ENCODE data around the gene TNFSF10. TPM values are rescaled to one million over a fixed set of nuclear protein-coding genes. Genes with fewer than 3 reads are reported as not detected.

Gene TNFSF10
- total and polyA plus RNA-seq, 2 donors (not counting 1 experiment from before 2014, with no cell fraction given), result 16.4 to 21.0 TPM

DNA sequence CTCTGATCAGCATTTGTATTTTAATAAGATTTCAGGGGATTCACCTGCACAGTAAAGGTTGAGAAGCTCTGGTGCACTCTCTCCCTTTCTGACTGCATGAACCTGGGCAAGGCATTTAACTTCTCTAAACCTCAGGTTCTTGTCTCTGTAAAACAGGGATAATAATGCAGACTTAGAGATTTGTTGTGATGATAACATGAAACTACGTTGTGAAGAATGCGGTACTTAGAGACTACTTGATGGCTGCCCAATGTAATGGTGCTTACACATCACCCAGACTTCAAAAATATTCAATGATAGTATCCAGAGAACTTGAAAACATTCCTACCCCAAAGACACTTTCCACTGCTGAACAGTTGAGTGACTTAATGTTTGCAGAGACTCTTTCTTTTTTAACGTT, 19.8 kb upstream of the TNFSF10 start:
- Histone ChIP-seq H4K20me1 (ENCODE audit: control insufficient read depth, insufficient read depth, low read length, poor library complexity, severe bottlenecking) (no peaks in the 10 kb centered on the region), H3K9ac (ENCODE audit: low read length) (no peak overlapping the region), H3K36me3 (replicated peaks in 1 of 2; ENCODE audit: control extremely low read depth in 1 of 2, control insufficient read depth in 1 of 2, extremely low read depth in 1 of 2, insufficient read depth in 2 of 2, low read length in 1 of 2) (no peaks in the 10 kb centered on the region), H3K27me3 (replicated peaks in 1 of 4; ENCODE audit: control extremely low read depth in 1 of 4, control insufficient read depth in 3 of 4, insufficient read depth in 4 of 4, low read length in 3 of 4) (no peaks in the 10 kb centered on the region), H2AFZ (ENCODE audit: insufficient read depth, low read depth, low read length, poor library complexity, severe bottlenecking) (no peak overlapping the region), H3K4me3 (ENCODE audit: control extremely low read depth in 1 of 5, extremely low read depth in 1 of 5, insufficient read depth in 1 of 5, low read depth in 2 of 5, low read length in 4 of 5) (no peak overlapping the region), H3K9me3 (ENCODE audit: control extremely low read depth in 1 of 3, control insufficient read depth in 2 of 3, insufficient read depth in 1 of 3, low read length in 2 of 3) (no peaks in the 10 kb centered on the region), H3K79me2 (ENCODE audit: control insufficient read depth, insufficient read depth, low read length) (no peaks in the 10 kb centered on the region), H3K4me1 (ENCODE audit: control insufficient read depth in 2 of 2, insufficient read depth in 2 of 2, low read length in 2 of 2) (peaks cover 15 to 18% of the 10 kb centered on the region in 2 donors), H3K27ac (ENCODE audit: low read length in 2 of 2) (no peak overlapping the region), H3K4me2 (replicated peaks; ENCODE audit: low read depth, low read length, poor library complexity, severe bottlenecking) (no peak overlapping the region)
- Mint-ChIP-seq H3K4me3 (no peak overlapping the region), H3K27ac (no peak overlapping the region), H3K9me3 (ENCODE audit: insufficient read depth) (no peaks in the 10 kb centered on the region), H3K4me1 (peaks cover 22% of the 10 kb centered on the region), H3K27me3 (no peaks in the 10 kb centered on the region)
- DNase-seq (no peak), ATAC-seq (ENCODE audit: low read depth) (no peak)
- intact Hi-C loops (cut with micrococcal nuclease), result no loop called here
- WGBS (ENCODE audit: insufficient coverage), result no CpG with 5 or more reads among the region's 3 CpGs
- CTCF ChIA-PET, result no interaction called here
- POLR2A ChIA-PET, result no interaction called here
- TF ChIP-seq EZH2 (IDR thresholded peaks at IDR 0.05; ENCODE audit: borderline replicate concordance, insufficient read depth, low read depth, low read length, poor library complexity, severe bottlenecking) (no peak), CTCF (IDR thresholded peaks at IDR 0.05) (no peak)

DNA sequence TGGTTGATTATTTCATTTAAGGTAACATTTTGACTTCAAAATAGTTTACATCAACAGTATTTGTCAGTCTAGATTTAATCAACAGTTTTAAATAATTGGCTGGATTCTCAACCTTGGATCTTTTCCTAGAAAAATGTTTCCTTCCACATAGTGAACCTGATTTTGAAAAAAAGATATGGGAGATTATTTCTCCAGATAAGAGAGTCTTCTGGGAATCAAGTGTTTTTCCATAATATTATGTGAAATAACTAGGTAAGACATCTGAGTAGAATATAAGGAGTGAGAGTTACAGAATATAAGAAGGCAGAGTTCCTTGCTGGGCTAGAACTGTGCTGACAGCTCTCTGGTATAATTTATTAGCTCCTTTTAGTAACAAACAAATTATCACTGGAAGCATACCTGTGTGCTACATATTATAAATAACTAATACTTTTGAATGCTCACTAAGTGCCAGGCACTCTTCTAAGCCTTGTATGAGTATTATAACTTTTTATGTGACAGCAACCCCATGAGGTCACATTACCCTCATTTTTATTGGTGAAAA, 18.8 kb upstream of the TNFSF10 start:
- H3K4me1 ChIP-seq (ENCODE audit: control insufficient read depth in 2 of 2, insufficient read depth in 2 of 2, low read length in 2 of 2), result peaks cover 14 to 15% of the 10 kb centered on the region in 2 donors
- Mint-ChIP-seq H3K27ac (no peak overlapping the region), H3K27me3 (no peaks in the 10 kb centered on the region), H3K9me3 (ENCODE audit: insufficient read depth) (no peaks in the 10 kb centered on the region), H3K4me3 (no peak overlapping the region), H3K4me1 (peaks cover 21% of the 10 kb centered on the region)
- no peak overlapping the region for H3K4me2 ChIP-seq (replicated peaks; ENCODE audit: low read depth, low read length, poor library complexity, severe bottlenecking)
- intact Hi-C loops (cut with micrococcal nuclease), result no loop called here
- H3K27me3 ChIP-seq (replicated peaks in 1 of 4; ENCODE audit: control extremely low read depth in 1 of 4, control insufficient read depth in 3 of 4, insufficient read depth in 4 of 4, low read length in 3 of 4), result no peaks in the 10 kb centered on the region
- no peak overlapping the region for H3K27ac ChIP-seq (ENCODE audit: low read length in 2 of 2)
- no peaks in the 10 kb centered on the region for H3K79me2 ChIP-seq (ENCODE audit: control insufficient read depth, insufficient read depth, low read length)
- H3K4me3 ChIP-seq (ENCODE audit: control extremely low read depth in 1 of 5, extremely low read depth in 1 of 5, insufficient read depth in 1 of 5, low read depth in 2 of 5, low read length in 4 of 5), result no peak overlapping the region
- POLR2A ChIA-PET, result no interaction called here
- ATAC-seq (ENCODE audit: low read depth) (no peak), DNase-seq (no peak)
- TF ChIP-seq EZH2 (IDR thresholded peaks at IDR 0.05; ENCODE audit: borderline replicate concordance, insufficient read depth, low read depth, low read length, poor library complexity, severe bottlenecking), result no peak
- no peak for TF ChIP-seq CTCF (IDR thresholded peaks at IDR 0.05)
- H3K9me3 ChIP-seq (ENCODE audit: control extremely low read depth in 1 of 3, control insufficient read depth in 2 of 3, insufficient read depth in 1 of 3, low read length in 2 of 3), result no peaks in the 10 kb centered on the region
- CTCF ChIA-PET, result interaction anchor here (1.0 kb wide), 1 partner anchor 12 kb away, joined by 4 read pairs; no protein-coding TSS in a partner anchor
- no peaks in the 10 kb centered on the region for H4K20me1 ChIP-seq (ENCODE audit: control insufficient read depth, insufficient read depth, low read length, poor library complexity, severe bottlenecking)
- no peak overlapping the region for H2AFZ ChIP-seq (ENCODE audit: insufficient read depth, low read depth, low read length, poor library complexity, severe bottlenecking)
- no peak overlapping the region for H3K9ac ChIP-seq (ENCODE audit: low read length)
- no peaks in the 10 kb centered on the region for H3K36me3 ChIP-seq (replicated peaks in 1 of 2; ENCODE audit: control extremely low read depth in 1 of 2, control insufficient read depth in 1 of 2, extremely low read depth in 1 of 2, insufficient read depth in 2 of 2, low read length in 1 of 2)
